Measurements from ENCODE around the gene ERFL. TPM values are rescaled to one million over a fixed set of nuclear protein-coding genes. Genes with fewer than 3 reads are reported as not detected.

The ERFL gene
- total and polyA plus RNA-seq, 12 donors = 0.10 TPM; not detected in 11

DNA sequence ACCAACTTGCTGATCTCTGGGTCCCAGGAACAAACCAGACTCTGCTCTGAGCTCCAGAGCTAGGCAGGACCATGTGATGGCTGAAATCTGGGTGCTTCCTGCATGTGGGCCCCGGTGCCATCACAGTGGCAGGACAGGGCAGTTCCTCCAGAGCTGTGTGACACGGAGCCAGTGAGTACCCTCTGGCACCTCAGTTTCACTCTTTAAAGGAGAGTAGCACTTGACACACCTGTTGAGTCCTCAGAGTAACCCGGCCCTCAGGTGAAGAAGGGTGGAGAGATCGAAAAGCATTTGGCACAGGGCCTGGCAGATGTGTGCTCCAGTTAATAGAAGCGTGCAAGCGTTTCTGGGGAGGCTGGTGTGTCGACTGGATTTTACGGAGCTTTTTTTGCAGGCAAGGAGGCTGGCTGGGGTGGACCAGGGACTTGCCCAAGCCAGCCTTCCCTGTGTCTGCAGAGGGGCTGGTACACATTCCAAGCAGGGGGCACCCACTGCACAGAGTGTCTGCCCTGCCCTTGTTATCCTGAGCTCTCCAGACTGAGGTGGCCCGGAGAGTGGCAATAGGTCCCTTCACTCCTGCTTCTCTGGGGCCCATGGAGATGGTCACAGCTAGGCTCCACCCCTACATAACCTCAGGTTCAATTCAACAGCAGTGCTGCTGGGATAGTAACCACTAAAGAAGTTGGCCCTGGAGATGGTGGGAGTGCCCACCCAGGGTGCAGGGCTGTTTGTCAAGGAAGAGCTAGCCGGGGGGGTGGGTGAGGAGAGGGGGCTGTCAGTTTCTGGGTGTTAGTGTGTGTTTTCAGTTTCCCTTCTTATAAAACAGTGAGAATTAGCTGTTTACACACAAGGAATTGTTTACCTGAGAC lies 59.9 kb downstream of the ERFL start:
- TF ChIP-seq, protein P1, sequence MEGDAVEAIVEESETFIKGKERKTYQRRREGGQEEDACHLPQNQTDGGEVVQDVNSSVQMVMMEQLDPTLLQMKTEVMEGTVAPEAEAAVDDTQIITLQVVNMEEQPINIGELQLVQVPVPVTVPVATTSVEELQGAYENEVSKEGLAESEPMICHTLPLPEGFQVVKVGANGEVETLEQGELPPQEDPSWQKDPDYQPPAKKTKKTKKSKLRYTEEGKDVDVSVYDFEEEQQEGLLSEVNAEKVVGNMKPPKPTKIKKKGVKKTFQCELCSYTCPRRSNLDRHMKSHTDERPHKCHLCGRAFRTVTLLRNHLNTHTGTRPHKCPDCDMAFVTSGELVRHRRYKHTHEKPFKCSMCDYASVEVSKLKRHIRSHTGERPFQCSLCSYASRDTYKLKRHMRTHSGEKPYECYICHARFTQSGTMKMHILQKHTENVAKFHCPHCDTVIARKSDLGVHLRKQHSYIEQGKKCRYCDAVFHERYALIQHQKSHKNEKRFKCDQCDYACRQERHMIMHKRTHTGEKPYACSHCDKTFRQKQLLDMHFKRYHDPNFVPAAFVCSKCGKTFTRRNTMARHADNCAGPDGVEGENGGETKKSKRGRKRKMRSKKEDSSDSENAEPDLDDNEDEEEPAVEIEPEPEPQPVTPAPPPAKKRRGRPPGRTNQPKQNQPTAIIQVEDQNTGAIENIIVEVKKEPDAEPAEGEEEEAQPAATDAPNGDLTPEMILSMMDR (IDR thresholded peaks at IDR 0.05) = no peak
- TF ChIP-seq POLR2A (IDR thresholded peaks at IDR 0.05) = no peak
- no peaks in the 10 kb centered on the region for H3K9me3 ChIP-seq (replicated peaks in 1 of 3)
- intact Hi-C loops (cut with DNase I) = no loop called here
- peaks cover 0 to 86% of the 10 kb centered on the region in 2 donors for H3K36me3 ChIP-seq (replicated peaks in 1 of 2)
- 83 to 94% (median 84%) methylated on average over 8 to 10 of the region's 10 CpGs for WGBS, 4 donors
- H3K27ac ChIP-seq = peak overlapping the region in 1 of 5 donors; percentile 10
- H3K27me3 ChIP-seq = no peaks in the 10 kb centered on the region
- DNase-seq = no peak
- peaks cover 0 to 9% of the 10 kb centered on the region in 2 donors for H3K4me1 ChIP-seq (replicated peaks in 1 of 2)
- H3K4me3 ChIP-seq = no peak overlapping the region

DNA sequence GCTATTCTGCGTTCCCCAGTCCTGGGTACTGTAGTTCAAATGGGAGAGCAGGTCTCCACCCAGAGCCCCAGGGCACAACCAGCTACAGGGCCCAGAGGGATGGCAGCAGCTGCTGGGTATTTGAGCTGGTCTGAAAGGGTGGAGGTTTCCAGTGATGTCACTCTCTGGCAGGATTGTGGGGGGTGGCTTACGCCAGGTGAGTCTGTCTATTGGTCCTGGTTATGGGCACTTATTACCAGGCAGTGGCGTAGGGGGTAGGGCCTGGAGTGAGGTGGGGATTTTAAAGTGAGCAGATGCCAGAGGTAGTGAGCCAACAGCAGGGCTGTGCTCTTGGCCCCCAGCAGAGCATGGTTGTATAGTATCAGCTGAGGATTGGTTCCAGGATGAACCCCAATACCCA lies 62.0 kb downstream of the ERFL start:
- 92 to 97% (median 93%) methylated on average over 3 of the region's 3 CpGs for WGBS, 4 donors

DNA sequence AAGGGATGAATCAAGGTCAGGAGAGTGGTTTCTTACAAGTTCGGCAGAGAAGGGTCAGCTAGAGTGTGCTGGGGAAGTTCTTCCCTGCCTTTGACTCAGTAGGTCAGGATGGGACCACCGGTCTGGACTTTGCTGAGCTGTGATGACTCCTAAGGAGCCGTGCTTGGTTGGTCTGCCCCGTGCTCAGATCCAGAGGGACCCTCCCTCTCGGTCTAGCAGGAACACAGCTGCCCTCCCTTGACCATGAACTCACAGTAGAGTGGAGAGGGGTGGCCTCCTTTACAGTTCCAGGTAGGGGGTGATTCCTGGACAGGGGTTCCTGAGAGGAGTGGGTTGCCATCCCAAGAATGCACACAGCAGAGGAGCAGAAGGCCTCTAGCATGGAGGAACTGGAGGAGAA lies 63.9 kb downstream of the ERFL start:
- intact Hi-C loops (cut with DNase I) = no loop called here
- H3K36me3 ChIP-seq (replicated peaks in 1 of 2) = peaks cover 0 to 82% of the 10 kb centered on the region in 2 donors
- TF ChIP-seq POLR2A (IDR thresholded peaks at IDR 0.05) = no peak
- TF ChIP-seq, protein P1 (IDR thresholded peaks at IDR 0.05) = no peak
- no peaks in the 10 kb centered on the region for H3K9me3 ChIP-seq (replicated peaks in 1 of 3)
- no peaks in the 10 kb centered on the region for H3K27me3 ChIP-seq
- H3K27ac ChIP-seq = no peak overlapping the region
- DNase-seq = no peak
- H3K4me1 ChIP-seq (replicated peaks in 1 of 2) = peaks cover 9 to 36% of the 10 kb centered on the region in 2 donors
- no peak overlapping the region for H3K4me3 ChIP-seq
- WGBS, 4 donors = 75 to 82% (median 80%) methylated on average over 4 to 5 of the region's 5 CpGs

More for the DNA sequence above, 62.0 kb downstream of the ERFL start:
- DNase-seq = no peak
- H3K9me3 ChIP-seq (replicated peaks in 1 of 3) = no peaks in the 10 kb centered on the region
- H3K27ac ChIP-seq = no peak overlapping the region
- intact Hi-C loops (cut with DNase I) = no loop called here
- peaks cover 5 to 30% of the 10 kb centered on the region in 2 donors for H3K4me1 ChIP-seq (replicated peaks in 1 of 2)
- TF ChIP-seq, protein P1 (IDR thresholded peaks at IDR 0.05) = no peak
- no peak for TF ChIP-seq POLR2A (IDR thresholded peaks at IDR 0.05)
- peaks cover 0 to 98% of the 10 kb centered on the region in 2 donors for H3K36me3 ChIP-seq (replicated peaks in 1 of 2)
- H3K4me3 ChIP-seq = no peak overlapping the region
- H3K27me3 ChIP-seq = no peaks in the 10 kb centered on the region

DNA sequence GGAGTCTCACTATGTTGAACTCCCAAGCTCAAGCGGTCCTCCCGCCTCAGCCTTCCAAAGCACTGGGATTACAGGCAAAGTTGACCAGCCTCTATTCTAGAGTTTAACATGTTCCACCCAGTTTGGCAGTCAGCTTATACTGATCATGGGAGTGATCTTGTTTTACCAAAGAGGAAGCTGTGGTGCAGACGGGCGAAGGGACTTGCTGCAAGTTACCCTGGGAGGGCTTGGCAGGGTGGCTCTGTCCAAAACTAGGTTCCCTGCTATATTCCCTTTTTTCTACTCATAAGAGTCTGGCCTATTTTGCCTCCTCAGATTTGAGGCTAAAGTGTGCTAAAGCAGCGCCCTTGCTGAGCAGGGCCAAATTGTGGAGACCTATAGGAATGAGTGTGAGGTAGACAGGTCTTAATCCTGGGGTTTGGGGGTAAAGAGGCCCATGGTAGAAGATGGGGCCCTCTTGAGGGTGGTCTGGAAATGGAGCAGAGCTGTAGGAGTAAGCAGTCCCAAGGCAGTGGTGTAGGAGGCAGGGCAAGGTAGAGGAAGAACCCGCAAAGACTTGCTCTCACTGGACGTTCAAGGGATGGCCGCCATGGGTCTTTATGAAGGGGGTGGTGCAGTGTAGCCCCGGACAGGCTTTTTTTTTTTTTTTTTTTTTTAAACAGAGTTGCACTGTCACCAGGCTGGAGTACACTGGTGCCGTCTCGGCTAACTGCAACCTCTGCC lies 64.9 kb downstream of the ERFL start:
- Histone ChIP-seq H3K9me3 (replicated peaks in 1 of 3) (no peaks in the 10 kb centered on the region), H3K27ac (no peak overlapping the region), H3K4me3 (no peak overlapping the region), H3K27me3 (no peaks in the 10 kb centered on the region), H3K4me1 (replicated peaks in 1 of 2) (peaks cover 9 to 36% of the 10 kb centered on the region in 2 donors), H3K36me3 (replicated peaks in 1 of 2) (peaks cover 0 to 72% of the 10 kb centered on the region in 2 donors)
- TF ChIP-seq POLR2A (IDR thresholded peaks at IDR 0.05) = no peak
- TF ChIP-seq, protein P1 (IDR thresholded peaks at IDR 0.05) = no peak
- intact Hi-C loops (cut with DNase I) = no loop called here
- 78 to 86% (median 84%) methylated on average over 11 of the region's 11 CpGs for WGBS, 4 donors
- no peak for DNase-seq

Data from adrenal gland (tissue), 12 donors.